BLaER1 (cell line): ENCODE measurements around the gene CCSER2.
"Not testable (repeated sequence)": the region's sequence is repeated elsewhere in the genome, so short reads cannot be mapped to it uniquely, and the experiment has no call there.

Experiments used
- H3K27ac ChIP-seq: shearing (Covaris generic); formaldehyde crosslinking; 2 replicates; pipeline ENCODE4 v1.8.1; 2022
- H3K27me3 ChIP-seq: shearing (Covaris generic); formaldehyde crosslinking; 2 replicates; pipeline ENCODE4 v1.8.1; 2022
- H3K36me3 ChIP-seq: shearing (Covaris generic); formaldehyde crosslinking; 2 replicates; pipeline ENCODE4 v1.8.1; 2022
- H3K4me1 ChIP-seq: shearing (Covaris generic); formaldehyde crosslinking; 2 replicates; pipeline ENCODE4 v1.8.1; 2022
- H3K4me2 ChIP-seq: shearing (Covaris generic); formaldehyde crosslinking; 2 replicates; pipeline ENCODE4 v1.8.1; 2022
- H3K4me3 ChIP-seq: shearing (Covaris generic); formaldehyde crosslinking; 2 replicates; pipeline ENCODE4 v1.8.1; 2022
- H3K9ac ChIP-seq: shearing (Covaris generic); formaldehyde crosslinking; 2 replicates; pipeline ENCODE4 v1.8.1; 2022
- H3K9me3 ChIP-seq: shearing (Covaris generic); formaldehyde crosslinking; 2 replicates; pipeline ENCODE4 v1.8.1; 2022
- H4K20me1 ChIP-seq: shearing (Covaris generic); formaldehyde crosslinking; 2 replicates; pipeline ENCODE4 v1.8.1; 2022
- Cebpa-rat ChIP-seq: shearing (Covaris generic); IDR thresholded peaks from 2 replicates; pipeline ENCODE4 v1.8.1; 2022

CCSER2 gene

DNA sequence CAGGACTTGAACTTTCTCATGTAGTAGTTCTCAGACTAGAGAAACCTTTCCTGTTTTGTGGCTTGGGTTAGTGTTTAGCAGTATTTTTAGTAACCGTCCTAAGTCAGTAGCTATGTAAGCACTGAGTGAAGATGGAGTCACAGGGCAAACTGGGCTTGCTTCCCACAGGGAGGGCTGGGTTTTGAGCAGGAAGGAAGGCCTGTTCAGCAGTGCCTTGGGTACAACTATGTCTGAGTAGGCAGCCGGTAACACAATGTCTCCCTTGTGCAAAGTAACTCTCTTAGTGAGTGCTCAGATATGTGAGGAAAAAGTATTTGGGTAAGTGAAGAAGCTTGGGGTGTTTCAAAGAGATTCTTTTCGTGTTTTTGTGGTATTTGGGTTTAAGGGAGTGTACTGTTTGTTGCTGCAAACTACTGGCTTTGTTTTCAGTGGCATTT is 96.4 kb downstream of the CCSER2 start:
- peaks cover 27% of the 10 kb centered on the region for H3K4me1 ChIP-seq
- H3K9me3 ChIP-seq = peaks cover 22% of the 10 kb centered on the region
- no peaks in the 10 kb centered on the region for H4K20me1 ChIP-seq
- H3K9ac ChIP-seq = peak overlapping the region; percentile 79
- no peaks in the 10 kb centered on the region for H3K27me3 ChIP-seq
- peak overlapping the region; percentile 76 for H3K4me2 ChIP-seq
- H3K4me3 ChIP-seq = peak overlapping the region; percentile 55
- peak overlapping the region; percentile 82 for H3K27ac ChIP-seq
- no peak for TF ChIP-seq Cebpa-rat
- H3K36me3 ChIP-seq = peaks cover 40% of the 10 kb centered on the region

DNA sequence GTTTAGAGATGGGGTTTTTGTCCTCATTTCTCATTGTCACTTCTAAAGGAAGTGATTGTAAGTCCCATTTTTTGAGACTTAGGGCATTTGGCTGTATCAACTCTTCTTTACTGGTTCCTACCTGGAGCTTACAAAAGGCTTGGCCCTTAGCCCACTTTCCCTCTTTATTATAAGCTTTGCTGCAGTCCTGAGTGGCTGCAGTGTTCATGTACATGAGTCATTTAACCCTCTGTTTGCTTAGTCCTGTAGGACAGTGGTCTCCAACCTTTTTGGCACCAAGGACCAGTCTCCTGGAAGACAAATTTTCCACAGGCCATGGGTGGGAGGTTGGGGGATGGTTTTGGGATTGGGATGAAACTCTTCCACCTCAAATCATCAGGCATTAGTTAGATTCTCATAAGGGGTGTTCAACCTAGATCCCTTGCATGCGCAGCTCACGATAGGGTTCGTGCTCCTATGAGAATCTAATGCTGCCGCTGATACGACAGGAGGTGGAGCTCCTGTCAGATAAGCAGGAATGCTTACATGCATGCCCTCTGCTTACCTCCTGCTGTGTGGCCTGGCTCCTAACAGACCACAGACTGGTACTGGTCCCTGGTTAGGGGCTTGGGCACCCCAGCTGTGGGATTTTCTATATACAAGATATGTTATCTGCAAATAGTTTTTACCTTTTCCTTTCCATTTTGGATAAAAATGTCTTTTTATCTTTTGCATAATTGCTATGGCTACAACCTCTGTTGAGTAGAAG is 99.7 kb downstream of the CCSER2 start:
- Histone ChIP-seq H3K27ac (no peak overlapping the region), H3K9me3 (no peaks in the 10 kb centered on the region; the same call in 1 of the 2 replicates), H3K36me3 (peaks cover 26% of the 10 kb centered on the region), H3K9ac (no peak overlapping the region), H3K27me3 (no peaks in the 10 kb centered on the region), H4K20me1 (peaks cover 7% of the 10 kb centered on the region; the same call in 1 of the 2 replicates), H3K4me3 (no peak overlapping the region), H3K4me1 (peaks cover 27% of the 10 kb centered on the region), H3K4me2 (no peak overlapping the region)
- no peak for TF ChIP-seq Cebpa-rat

DNA sequence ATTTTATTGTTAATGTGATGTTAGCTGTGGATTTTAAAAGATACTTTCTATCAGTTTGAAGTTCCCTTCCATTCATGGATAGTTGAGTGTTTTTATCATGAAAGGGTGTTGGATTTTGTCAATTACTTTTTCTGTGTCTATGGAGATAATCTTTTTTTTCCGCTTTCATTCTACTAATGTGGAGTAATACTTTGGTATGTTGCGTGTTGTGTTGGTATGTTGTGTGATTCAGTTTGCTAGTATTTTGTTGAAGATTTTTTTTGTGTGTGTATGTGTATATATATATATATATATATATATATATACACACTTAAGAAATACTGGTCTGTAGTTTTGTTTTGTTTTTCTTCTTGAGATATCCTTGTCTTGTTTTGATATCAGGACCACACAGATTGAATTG is 100.3 kb downstream of the CCSER2 start:
- H3K9me3 ChIP-seq = no peaks in the 10 kb centered on the region; the same call in 1 of the 2 replicates
- H3K9ac ChIP-seq = no peak overlapping the region
- TF ChIP-seq Cebpa-rat = no peak
- H3K4me2 ChIP-seq = no peak overlapping the region
- H3K4me3 ChIP-seq = no peak overlapping the region
- H3K27me3 ChIP-seq = no peaks in the 10 kb centered on the region
- H4K20me1 ChIP-seq = peaks cover 7% of the 10 kb centered on the region; the same call in 1 of the 2 replicates
- H3K27ac ChIP-seq = no peak overlapping the region
- H3K4me1 ChIP-seq = peaks cover 26% of the 10 kb centered on the region
- peaks cover 31% of the 10 kb centered on the region for H3K36me3 ChIP-seq

DNA sequence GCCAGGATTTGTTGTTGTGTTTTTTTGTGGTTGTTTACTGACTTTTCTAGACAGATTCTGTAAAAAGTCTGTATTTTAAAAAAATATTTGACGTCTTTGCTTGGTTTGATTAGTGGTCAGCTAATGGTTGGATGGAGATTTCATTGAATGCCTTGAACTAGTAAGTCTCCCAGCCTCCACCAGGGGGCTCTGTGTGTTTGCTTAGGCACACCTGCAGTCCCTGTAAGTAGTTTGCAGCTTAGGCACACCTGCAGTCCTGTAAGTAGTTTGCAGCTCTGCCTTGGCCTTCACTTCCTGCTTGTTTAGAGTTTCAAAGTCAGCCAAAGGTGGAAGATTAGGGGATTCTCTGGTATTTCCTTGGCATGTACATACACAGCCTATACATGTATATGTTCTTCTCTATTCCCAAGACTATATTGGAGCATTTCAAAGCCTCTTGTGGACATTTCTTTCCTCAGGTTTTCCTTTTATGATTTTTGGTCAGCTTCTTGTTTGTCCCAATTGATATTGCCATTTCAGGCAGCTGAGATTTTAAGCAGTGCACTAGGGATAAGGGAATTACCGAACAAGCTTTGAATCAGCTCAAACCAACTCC is 101.6 kb downstream of the CCSER2 start:
- Histone ChIP-seq H3K4me3 (no peak overlapping the region), H3K27ac (no peak overlapping the region), H3K9ac (no peak overlapping the region), H3K9me3 (no peaks in the 10 kb centered on the region; the same call in 1 of the 2 replicates), H4K20me1 (peaks cover 7% of the 10 kb centered on the region; the same call in 1 of the 2 replicates), H3K4me2 (no peak overlapping the region), H3K4me1 (peaks cover 13% of the 10 kb centered on the region), H3K36me3 (peaks cover 33% of the 10 kb centered on the region), H3K27me3 (no peaks in the 10 kb centered on the region)
- no peak for TF ChIP-seq Cebpa-rat

DNA sequence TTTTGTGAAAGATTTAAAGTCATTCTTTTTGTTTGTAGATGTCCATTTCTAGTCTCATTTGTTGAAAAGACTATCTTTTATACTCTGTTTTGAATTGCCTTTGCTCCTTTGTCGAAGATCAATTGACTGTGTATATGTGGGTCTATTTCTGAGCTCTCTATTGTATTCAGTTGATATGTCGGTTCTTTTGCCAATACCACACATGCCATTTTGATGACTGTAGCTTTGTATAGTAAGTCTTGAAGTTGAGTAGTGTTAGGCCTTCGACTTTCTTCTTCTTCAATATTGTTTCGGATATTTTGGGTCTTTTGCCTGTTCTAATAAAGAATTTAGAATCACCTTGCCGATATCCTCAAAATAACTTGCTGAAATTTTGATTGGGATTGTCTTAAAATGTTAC is 104.5 kb downstream of the CCSER2 start:
- Histone ChIP-seq H3K36me3 (peaks cover 28% of the 10 kb centered on the region), H3K4me2 (no peak overlapping the region)
- no peak for TF ChIP-seq Cebpa-rat

DNA sequence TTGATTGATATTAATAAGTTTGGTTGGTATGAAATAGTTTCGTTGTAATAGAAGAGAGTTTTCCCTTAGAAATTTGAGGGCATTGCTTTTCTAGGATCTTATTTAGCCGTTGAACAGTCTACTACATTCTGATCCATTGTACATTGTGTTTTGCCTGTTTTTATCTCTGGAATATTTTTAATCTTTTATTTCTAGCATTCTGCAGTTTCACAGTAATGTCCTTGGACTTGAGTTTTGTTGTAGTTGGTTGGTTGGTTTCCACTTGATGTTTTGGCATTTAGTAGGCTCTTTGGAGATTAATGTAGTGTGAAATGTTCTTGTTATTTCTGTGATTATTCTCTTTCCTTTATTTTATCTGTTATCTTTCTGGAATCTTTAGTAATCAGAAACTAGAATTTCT is 112.4 kb downstream of the CCSER2 start:
- no peak overlapping the region for H3K9ac ChIP-seq
- no peak for TF ChIP-seq Cebpa-rat

More for the DNA sequence above, 104.5 kb downstream of the CCSER2 start:
- Histone ChIP-seq H3K9me3 (no peaks in the 10 kb centered on the region; the same call in 1 of the 2 replicates), H3K4me3 (no peak overlapping the region), H3K27ac (no peak overlapping the region), H3K27me3 (no peaks in the 10 kb centered on the region), H3K4me1 (no peaks in the 10 kb centered on the region), H4K20me1 (peaks cover 7% of the 10 kb centered on the region; the same call in 1 of the 2 replicates), H3K9ac (no peak overlapping the region)

DNA sequence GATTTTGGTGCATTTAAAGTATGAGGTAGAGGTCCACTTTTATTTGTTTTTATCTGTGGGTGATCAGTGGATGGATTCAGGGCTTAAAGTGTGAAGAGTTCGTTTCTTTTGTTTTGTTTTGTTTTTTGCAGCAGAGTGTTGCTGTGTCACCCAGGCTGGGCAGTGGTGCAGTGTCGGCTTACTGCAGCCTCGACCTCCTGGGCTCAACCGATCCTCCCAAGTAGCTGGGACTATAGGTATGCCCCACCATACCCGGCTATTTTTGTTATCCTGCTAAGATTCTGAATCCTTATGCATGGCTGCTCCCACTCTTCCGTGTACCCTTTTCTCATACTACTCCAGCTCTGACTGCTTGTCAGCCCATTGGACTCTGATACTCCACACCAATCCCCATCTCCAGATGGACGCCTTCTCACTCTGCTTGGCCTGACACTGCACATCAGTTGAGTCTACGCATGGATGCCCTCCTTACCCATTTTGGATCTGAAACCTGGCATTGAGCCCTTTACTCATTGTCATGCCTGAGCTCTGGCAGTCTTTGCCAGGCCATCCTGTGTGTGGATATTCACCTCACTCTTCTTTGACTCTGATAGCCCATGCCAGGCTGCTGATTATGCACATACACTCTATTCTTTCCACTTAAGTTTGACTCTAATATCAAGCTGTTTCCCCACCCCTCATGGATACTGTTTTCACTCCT is 119.5 kb downstream of the CCSER2 start:
- Histone ChIP-seq H3K4me1 (no peaks in the 10 kb centered on the region), H3K9me3 (0 out of 2 replicates have a peak, but pooled peaks cover under 1% of the 10 kb centered on the region), H3K27ac (no peak overlapping the region), H3K36me3 (peaks cover 22% of the 10 kb centered on the region), H3K4me3 (no peak overlapping the region), H3K4me2 (no peak overlapping the region), H3K9ac (no peak overlapping the region), H4K20me1 (no peaks in the 10 kb centered on the region), H3K27me3 (no peaks in the 10 kb centered on the region)
- no peak for TF ChIP-seq Cebpa-rat

More for the DNA sequence above, 112.4 kb downstream of the CCSER2 start:
- no peak overlapping the region for H3K27ac ChIP-seq
- H3K36me3 ChIP-seq = peaks cover 34% of the 10 kb centered on the region
- no peaks in the 10 kb centered on the region for H4K20me1 ChIP-seq
- H3K9me3 ChIP-seq = peaks cover 16% of the 10 kb centered on the region
- H3K4me2 ChIP-seq = no peak overlapping the region
- no peak overlapping the region for H3K4me3 ChIP-seq
- no peaks in the 10 kb centered on the region for H3K27me3 ChIP-seq
- H3K4me1 ChIP-seq = no peaks in the 10 kb centered on the region

DNA sequence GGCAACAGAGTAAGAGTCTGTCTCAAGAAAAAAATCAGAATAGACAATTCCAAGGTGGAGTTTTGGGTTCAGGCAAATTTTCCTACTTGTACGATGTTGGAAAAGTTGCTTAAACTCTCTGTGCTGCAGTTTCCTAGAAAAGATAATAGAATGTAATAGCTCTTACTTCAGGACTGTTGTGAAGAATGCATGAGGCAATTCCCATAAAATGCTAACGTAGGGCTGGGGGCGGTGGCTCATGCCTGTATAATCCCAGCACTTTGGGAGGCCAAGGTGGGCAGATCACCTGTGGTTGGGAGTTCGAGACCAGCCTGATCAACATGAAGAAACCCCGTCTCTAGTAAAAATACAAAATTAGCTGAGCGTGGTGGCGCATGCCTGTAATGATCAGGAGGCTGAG is 121.0 kb downstream of the CCSER2 start:
- not testable (repeated sequence) for H3K9ac ChIP-seq, H3K4me3 ChIP-seq, H3K4me1 ChIP-seq, H4K20me1 ChIP-seq, H3K4me2 ChIP-seq, H3K9me3 ChIP-seq, H3K27me3 ChIP-seq, H3K27ac ChIP-seq
- H3K36me3 ChIP-seq = peaks cover 19% of the 10 kb centered on the region

DNA sequence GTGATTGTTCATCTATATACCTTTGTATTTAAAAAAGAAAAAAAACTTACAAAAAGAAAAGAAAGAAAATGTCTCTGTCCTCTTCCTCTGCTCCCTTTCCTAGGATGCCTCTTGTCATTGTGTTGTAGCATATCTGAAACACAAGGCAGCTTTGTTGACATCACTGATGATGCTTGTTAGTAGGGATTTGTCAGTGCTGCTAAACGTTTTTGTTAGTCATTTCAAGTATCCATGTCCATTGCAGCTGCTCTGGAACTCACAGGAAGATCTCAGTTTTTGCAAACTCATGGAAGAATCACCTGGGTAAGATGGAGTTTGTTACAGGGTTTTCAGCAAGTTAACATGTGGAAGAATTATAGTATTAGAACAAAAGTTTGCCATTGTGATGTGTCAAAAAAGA is 123.6 kb downstream of the CCSER2 start:
- Histone ChIP-seq H3K27me3 (no peaks in the 10 kb centered on the region), H3K9me3 (no peaks in the 10 kb centered on the region), H3K4me1 (no peaks in the 10 kb centered on the region), H4K20me1 (no peaks in the 10 kb centered on the region), H3K4me2 (no peak overlapping the region), H3K4me3 (no peak overlapping the region), H3K27ac (no peak overlapping the region), H3K9ac (no peak overlapping the region), H3K36me3 (peaks cover 23% of the 10 kb centered on the region)
- TF ChIP-seq Cebpa-rat = no peak

DNA sequence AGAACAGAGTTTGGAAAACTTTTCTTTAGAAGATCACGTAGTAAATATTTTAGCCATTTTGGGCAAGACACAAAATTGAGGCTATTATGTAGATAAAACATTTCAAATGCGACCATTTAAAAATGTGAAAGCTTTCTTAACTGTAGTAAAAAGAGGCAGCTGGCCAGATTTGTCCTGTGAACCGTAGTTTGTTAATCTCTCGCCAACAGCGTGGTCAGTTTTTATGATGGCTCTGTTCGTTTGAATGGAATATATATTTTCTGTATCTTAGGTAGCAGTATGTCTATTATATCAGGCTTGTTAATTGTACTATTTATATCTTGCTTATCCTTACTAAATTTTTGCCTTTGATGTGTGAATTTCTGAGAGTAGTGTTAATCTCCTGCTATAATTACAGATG is 124.9 kb downstream of the CCSER2 start:
- no peaks in the 10 kb centered on the region for H3K4me1 ChIP-seq
- H3K4me2 ChIP-seq = no peak overlapping the region
- TF ChIP-seq Cebpa-rat = no peak
- no peak overlapping the region for H3K9ac ChIP-seq
- no peaks in the 10 kb centered on the region for H4K20me1 ChIP-seq
- H3K4me3 ChIP-seq = no peak overlapping the region
- no peaks in the 10 kb centered on the region for H3K27me3 ChIP-seq
- no peaks in the 10 kb centered on the region for H3K9me3 ChIP-seq
- peaks cover 15% of the 10 kb centered on the region for H3K36me3 ChIP-seq
- no peak overlapping the region for H3K27ac ChIP-seq
